ENCODE measurements around the gene XPA.
"Not testable (repeated sequence)": the region's sequence is repeated elsewhere in the genome, so short reads cannot be mapped to it uniquely, and the experiment has no call there.

XPA gene

DNA sequence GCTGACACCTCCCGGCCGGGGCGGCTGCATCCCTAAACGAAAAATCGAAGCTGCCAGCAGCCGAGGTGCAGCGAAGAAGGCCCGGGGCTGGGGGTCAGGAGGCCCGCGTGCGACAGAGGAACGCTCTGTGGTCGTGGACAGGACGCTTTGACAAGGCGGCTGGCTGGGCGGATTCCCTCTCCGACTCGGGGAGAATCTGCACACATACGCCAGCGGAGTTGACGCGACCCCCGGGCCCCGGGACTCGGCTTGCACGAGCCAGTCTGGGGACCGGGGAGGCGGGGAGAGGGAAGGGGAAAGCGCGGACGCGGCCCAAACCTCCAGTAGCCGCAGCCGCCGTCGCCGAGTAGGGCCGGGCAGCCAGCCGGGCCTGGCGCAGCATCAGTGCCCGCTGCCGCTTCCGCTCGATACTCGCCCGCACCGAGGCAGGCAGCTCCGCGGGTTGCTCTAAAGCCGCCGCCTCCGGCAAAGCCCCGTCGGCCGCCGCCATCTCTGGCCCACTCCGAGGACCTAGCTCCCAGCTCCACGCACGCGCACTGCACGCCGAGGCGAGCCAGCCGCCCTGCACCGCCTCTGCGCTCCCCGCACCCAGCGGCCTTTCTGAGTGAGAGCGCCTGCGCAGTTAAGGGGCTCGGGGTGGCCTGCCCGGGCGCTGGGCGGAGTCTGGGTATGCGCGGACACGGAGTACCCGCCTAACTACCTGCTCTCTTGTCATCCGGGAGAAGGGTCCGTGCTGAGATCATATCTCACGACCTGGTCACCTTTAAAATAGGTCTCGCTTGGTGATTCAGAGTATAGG is at the start of gene XPA:
Gene XPA, minus strand, starts transcription at position 538 of the 799 bp plus-strand sequence. Its CDS starts 48 bp downstream, at position 490.
- peak; percentile 98 for DNase-seq

DNA sequence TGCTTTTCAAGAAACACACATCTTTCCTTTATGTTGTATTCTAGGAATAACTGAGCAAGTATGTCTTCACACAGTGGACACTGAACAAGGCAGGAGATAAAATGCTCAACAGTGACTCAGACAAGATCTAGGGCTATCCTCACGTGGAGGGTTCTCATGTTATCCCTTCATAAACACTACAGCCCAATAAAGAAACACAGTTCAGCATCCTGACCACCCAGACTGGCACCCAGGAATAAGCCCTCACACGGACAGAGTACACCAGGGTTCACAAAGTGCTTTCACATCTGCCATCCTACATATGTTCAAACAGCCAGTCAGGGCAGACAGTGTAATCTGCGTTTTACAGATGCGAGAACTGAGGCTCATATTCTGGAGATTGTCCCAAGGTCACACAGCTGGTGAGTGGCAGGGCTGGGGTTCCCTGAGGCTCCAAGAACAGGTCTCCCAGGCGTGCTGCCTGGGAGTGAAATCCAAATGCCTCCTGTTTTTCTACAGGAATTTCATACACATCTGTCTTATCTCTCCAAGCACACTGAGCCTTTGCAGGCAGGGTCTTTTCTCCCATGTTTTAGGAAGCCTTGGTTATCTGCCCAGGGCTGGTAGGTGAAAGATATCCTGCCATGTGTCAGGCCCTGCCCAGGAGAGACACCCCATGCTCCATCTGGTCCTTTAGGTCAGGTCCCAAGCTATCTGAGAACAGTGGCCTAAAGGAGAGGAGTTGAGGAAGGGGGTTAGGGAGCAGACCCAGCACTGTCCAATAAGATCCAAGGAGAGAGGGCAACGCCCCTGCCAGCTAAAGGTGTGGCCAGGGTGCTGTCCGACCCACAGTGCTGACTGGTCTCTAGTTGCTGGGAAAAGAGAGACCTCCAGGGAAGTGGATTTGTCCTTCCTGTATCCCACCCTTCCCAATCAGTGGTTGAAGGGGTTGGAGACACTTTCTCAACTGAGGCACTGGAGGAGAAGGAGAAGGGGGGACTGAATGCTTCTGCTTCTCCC is 47.9 kb upstream of the XPA start:
- no peak for DNase-seq

- not testable (repeated sequence) for DNase-seq
Observed at GRCh38 chr9:97744025-97744424, 46.9 kb upstream of the XPA start.

DNA sequence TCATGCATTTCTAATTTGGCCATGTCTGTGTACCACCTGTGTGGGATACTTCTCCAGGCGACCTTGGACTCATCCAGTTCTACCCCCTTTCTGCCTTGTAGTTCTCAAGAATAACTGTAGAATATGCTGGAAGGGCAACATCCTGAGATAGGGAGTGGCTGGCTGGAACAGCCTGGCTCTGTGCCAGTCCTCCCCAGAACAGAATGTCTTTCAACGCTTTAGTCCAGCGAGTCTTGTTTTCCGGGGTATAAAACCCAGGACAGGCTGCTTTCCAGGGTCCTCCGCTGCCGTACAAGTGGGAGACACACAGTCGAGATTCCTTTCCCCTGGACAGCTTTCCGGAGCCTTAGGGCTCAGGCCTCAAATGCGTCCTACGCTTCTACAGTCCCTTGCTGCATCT is 45.4 kb upstream of the XPA start:
- no peak for DNase-seq

- DNase-seq: no peak
Observed at GRCh38 chr9:97741947-97742346, 44.8 kb upstream of the XPA start.

GRCh38 chr9:97740848-97741821 is 44.0 kb upstream of the XPA start:
- peak in 1 of 2 donors; percentile 11 for DNase-seq

DNA sequence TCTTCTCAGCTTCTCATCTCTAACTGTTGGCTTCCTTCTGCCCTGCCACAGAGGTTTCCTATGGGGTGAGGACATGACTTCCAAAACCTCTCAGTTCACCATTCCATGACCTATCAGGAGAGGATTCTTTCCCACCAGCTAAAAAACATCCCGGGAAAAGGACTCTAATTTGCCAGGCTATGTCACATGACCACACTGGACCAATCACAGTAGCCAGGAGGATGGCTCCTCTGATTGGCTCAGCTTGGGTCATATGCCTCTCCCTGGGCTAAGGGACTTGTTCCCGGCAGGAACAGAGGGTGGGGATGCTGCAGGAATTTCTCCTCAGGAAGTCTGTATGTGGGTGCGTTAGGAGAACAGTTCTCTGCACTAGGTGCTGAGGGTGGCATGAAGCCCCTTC is 40.3 kb upstream of the XPA start:
- no peak for DNase-seq

DNA sequence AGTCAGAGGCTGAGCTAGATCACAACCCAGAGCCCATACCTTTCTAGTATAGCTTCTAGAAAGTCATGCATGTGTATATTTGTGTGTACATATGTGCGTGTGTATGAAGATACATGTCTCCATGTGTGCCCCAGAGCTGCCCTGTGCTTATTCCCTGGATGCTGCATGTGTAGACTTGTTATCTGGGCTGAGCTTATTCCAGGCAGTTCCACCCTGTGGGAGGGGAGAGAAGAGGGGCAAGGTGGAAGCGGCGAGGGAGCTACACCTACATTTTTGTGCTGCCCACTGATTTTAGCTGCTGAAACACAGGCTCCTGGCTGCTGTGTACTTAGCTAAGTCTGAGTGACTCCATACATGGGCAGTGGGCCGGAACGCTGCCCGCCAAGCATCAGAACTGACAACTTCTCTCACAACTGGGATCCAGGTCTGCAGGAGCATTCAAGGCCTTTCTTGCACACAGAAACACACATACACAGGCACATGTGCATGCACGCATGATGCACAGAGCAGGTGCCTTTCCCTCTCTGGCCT is 38.0 kb upstream of the XPA start:
- no peak for DNase-seq

DNA sequence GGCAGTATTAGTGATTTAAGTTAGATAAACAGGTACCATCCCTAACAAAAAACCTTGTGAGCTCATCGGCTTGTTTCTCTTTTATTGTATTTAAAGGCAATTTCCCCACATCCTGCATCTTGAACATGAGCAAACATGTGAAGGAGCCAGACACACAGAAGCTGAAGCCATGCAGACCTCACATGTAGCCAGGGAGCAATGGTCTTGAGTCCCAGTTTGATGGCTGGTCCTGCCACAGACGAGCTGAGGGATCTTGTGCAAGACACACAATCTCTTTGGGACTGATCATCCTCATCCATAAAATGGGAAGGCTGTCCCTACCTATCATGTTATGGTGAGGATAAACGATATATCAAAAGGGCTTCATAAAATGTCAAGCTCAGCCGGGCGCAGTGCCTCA is 29.6 kb upstream of the XPA start:
- DNase-seq: no peak

DNA sequence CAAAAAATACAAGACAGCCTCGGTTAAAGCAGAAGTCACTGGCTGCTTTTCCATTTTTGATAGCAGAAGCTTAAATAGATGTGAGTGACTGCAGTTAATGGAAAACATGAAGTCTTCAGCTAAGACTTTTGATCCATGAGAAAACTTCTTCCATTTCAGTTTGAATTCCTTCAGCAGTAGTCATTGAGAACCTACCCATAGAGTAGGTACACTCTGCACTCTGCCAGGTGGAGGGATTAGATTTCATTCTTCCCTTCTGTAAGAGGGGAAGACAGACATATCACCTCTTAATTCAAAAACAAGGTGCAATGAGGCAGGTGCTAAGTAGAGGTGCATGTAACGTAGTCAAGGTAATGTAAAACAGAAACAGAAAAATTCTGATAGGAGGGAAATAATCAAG is 26.7 kb upstream of the XPA start:
- DNase-seq: no peak

DNA sequence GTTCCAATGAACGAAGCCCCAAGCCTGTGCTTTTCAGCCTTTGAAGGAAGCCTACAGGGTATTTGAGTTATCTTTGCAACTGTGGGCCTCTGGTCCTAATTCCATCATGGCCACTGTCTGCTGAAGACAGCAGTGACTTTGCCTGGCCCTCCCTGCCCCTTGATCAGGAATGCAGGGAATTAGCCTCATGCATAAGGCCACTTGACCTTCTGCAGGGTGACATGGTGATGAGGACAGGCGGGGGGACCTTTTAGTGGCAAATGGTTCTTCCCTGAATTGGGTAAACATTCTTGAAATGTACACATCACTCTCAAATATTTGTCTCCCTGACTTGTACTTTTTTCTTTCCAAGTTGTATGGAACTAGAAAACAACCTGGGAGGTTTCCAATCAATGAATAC is 25.2 kb upstream of the XPA start:
- no peak for DNase-seq

DNA sequence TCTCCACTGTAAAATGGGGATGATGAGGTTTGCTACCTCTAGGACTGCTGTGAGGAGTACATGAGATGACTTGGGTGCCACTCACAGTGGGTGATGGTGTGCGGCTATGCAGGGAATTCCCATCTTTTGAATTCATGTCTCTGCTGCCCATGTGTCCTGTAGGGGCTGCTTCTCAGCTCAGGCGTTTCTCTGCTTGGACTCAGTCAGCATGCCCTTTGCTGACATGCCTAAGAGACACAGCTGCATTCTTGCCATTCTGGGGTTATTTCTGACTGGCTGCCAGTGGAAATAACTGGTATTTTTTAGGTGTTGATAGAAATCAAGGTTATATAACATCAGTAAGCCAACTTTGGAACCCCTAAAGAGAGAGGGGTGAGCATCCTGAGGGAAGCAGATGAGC is 24.3 kb upstream of the XPA start:
- DNase-seq: no peak

DNA sequence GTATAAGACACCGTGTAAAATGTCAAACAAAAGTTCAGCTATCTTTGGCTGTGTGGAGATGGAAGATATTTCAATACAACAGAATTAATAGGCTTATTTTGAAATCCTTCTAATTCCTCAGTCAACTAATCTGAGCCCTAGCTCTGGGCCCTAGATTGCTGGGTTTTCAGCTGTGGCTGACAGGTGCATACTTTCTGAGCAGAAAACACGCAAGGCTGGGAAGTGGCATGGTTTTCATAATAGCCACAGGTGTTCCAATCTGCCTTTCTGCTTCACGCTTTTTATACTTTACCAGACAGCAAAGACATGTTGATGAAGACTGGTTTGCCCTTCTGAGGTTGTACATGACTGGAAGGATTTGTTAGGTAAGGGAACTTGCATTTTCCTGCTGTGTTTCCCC is 20.7 kb upstream of the XPA start:
- no peak for DNase-seq

GRCh38 chr9:97714435-97714834 is 17.3 kb upstream of the XPA start:
- peak in 1 of 2 donors; percentile 8 for DNase-seq

GRCh38 chr9:97711223-97711626 is 14.1 kb upstream of the XPA start:
- DNase-seq: peak in 1 of 2 donors; percentile 11

- peak; percentile 57 to 76 for DNase-seq
Observed at GRCh38 chr9:97710356-97711222, 13.4 kb upstream of the XPA start.

- DNase-seq: no peak
Observed at GRCh38 chr9:97706246-97706645, 9.1 kb upstream of the XPA start.

DNA sequence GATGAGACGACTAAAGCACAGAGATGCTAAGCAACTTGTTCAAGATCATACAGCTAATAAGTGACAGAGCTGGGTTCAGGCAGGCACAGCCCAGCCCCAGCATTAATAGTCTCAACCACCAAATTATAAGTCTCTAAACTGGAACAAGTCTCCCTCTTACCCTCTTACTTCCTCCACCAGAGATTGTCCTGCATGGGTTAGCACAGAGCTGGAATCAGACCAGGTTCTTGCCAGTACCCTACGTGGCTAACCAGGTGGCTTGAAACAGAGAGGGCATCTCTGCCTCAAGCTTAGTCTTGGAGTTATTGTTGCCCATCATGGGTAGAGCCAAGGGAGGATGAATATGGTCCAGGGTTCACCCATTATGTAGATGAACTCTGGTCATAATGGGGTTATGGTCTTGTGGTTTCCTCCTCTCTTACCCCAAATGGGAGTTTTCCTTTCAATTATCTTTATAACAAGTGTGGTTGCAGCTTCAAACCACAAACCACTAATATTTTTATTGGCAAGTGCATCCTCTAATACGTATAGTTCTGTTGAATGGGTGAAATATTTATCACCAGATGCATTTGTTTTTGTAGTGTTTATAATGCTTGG is 8.3 kb upstream of the XPA start:
- DNase-seq: peak in 1 of 2 donors; percentile 31

DNA sequence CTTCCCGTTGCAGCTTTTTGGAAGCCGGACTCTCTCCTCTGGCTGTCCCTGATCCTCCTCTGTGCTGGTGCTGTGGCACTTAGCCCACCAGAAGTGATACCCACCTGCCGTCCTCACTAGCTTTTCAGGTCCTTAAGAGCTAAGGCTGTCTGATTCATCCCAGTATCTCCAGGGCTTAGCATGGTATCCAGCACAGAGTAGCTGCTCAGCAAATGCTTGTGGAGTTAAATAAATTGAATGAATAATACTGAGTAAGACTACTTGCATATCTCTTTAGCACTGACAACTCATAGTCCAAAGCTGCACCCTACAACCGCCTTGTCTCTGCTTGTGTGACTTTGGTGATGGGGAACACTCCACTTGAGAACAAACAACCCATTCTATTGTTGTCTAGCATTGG is 7.7 kb upstream of the XPA start:
- no peak for DNase-seq

- DNase-seq: no peak
Observed at GRCh38 chr9:97704345-97704677, 7.2 kb upstream of the XPA start.

All from CD4-positive, alpha-beta T cell treated with Interferon alpha-2 for 1 hour (primary cell).